ENCODE measurements around the gene DISC1. TPM values are rescaled to one million over a fixed set of nuclear protein-coding genes. Genes with fewer than 3 reads are reported as not detected.

Gene DISC1
- total RNA-seq, 1 donor from 2014 or later, result 4.7 TPM

- Mint-ChIP-seq H3K27me3 (no peaks in the 10 kb centered on the region), H3K36me3 (peaks cover 4% of the 10 kb centered on the region), H3K27ac (no peak overlapping the region), H3K4me1 (ENCODE audit: unreplicated experiment) (no peaks in the 10 kb centered on the region), H3K4me3 (no peak overlapping the region), H3K9me3 (peaks cover 3% of the 10 kb centered on the region)
- no peak for DNase-seq (ENCODE audit: extremely low spot score, unreplicated experiment)
- TF ChIP-seq CTCF (conservative IDR thresholded peaks at IDR 0.05), result no peak
Measured at GRCh38 chr1:231808990-231809389, 182.4 kb downstream of the DISC1 start.

- DNase-seq (ENCODE audit: extremely low spot score, unreplicated experiment), result no peak
- Mint-ChIP-seq H3K4me1 (ENCODE audit: unreplicated experiment) (no peaks in the 10 kb centered on the region), H3K4me3 (no peak overlapping the region), H3K27me3 (no peaks in the 10 kb centered on the region), H3K27ac (no peak overlapping the region), H3K36me3 (peaks cover 4% of the 10 kb centered on the region), H3K9me3 (no peaks in the 10 kb centered on the region)
- no peak for TF ChIP-seq CTCF (conservative IDR thresholded peaks at IDR 0.05)
Measured at GRCh38 chr1:231810415-231810814, 183.8 kb downstream of the DISC1 start.

GRCh38 chr1:231814021-231814420, 187.4 kb downstream of the DISC1 start:
- no peak for DNase-seq (ENCODE audit: extremely low spot score, unreplicated experiment)
- no peak overlapping the region for H3K4me3 Mint-ChIP-seq
- no peaks in the 10 kb centered on the region for H3K4me1 Mint-ChIP-seq (ENCODE audit: unreplicated experiment)
- H3K27me3 Mint-ChIP-seq, result no peaks in the 10 kb centered on the region
- no peaks in the 10 kb centered on the region for H3K9me3 Mint-ChIP-seq
- no peak for TF ChIP-seq CTCF (conservative IDR thresholded peaks at IDR 0.05)
- peaks cover 7% of the 10 kb centered on the region for H3K36me3 Mint-ChIP-seq
- H3K27ac Mint-ChIP-seq, result no peak overlapping the region

GRCh38 chr1:231814521-231814920, 187.9 kb downstream of the DISC1 start:
- Mint-ChIP-seq H3K4me1 (ENCODE audit: unreplicated experiment) (no peaks in the 10 kb centered on the region), H3K27ac (no peak overlapping the region), H3K36me3 (peaks cover 7% of the 10 kb centered on the region), H3K9me3 (no peaks in the 10 kb centered on the region), H3K27me3 (no peaks in the 10 kb centered on the region), H3K4me3 (no peak overlapping the region)
- no peak for TF ChIP-seq CTCF (conservative IDR thresholded peaks at IDR 0.05)
- no peak for DNase-seq (ENCODE audit: extremely low spot score, unreplicated experiment)

GRCh38 chr1:231817801-231818200, 191.2 kb downstream of the DISC1 start:
- Mint-ChIP-seq H3K27me3 (no peaks in the 10 kb centered on the region), H3K36me3 (peaks cover 4% of the 10 kb centered on the region), H3K4me3 (no peak overlapping the region), H3K4me1 (ENCODE audit: unreplicated experiment) (no peaks in the 10 kb centered on the region), H3K27ac (no peak overlapping the region), H3K9me3 (no peaks in the 10 kb centered on the region)
- DNase-seq (ENCODE audit: extremely low spot score, unreplicated experiment), result no peak
- no peak for TF ChIP-seq CTCF (conservative IDR thresholded peaks at IDR 0.05)

- Mint-ChIP-seq H3K4me1 (ENCODE audit: unreplicated experiment) (no peaks in the 10 kb centered on the region), H3K9me3 (no peaks in the 10 kb centered on the region), H3K27ac (no peak overlapping the region), H3K36me3 (peaks cover 4% of the 10 kb centered on the region), H3K4me3 (no peak overlapping the region), H3K27me3 (no peaks in the 10 kb centered on the region)
- TF ChIP-seq CTCF (conservative IDR thresholded peaks at IDR 0.05), result no peak
- DNase-seq (ENCODE audit: extremely low spot score, unreplicated experiment), result no peak
Measured at GRCh38 chr1:231818337-231818736, 191.7 kb downstream of the DISC1 start.
